GM23338 (cell line): Measurements from ENCODE around the gene HLA-DMA.

Experiments used
- CREB1 ChIP-seq: fragments of 250-450 bp; sonication (Bioruptor Pico); IDR thresholded peaks from 2 replicates; pipeline ENCODE4 v1.5.0; 2020; ENCODE audit warnings: low read depth, mild to moderate bottlenecking, moderate library complexity
- EZH2 ChIP-seq: fragments of 200-600 bp; sonication (generic); IDR thresholded peaks from one replicate; pipeline ENCODE4 v1.8.0; 2017; ENCODE audit warnings: antibody characterized with exemption, mild to moderate bottlenecking, low read depth; ENCODE audit not compliant: unreplicated experiment
- EZH2phosphoT487 ChIP-seq: fragments of 200-600 bp; sonication (generic); IDR thresholded peaks from one replicate; pipeline ENCODE4 v1.8.1; 2018; ENCODE audit warnings: antibody characterized with exemption; ENCODE audit not compliant: unreplicated experiment
- JUNB ChIP-seq: IDR thresholded peaks from one replicate; pipeline ENCODE4 v1.6.1; 2016; ENCODE audit warnings: antibody characterized with exemption; ENCODE audit not compliant: unreplicated experiment
- POLR2AphosphoS5 ChIP-seq: IDR thresholded peaks from 2 replicates; pipeline ENCODE4 v1.6.1; 2016; ENCODE audit warnings: antibody characterized with exemption, low read depth
- STAT1 ChIP-seq: IDR thresholded peaks from one replicate; pipeline ENCODE4 v1.6.1; 2016; ENCODE audit warnings: antibody characterized with exemption; ENCODE audit not compliant: unreplicated experiment
- TF ChIP-seq, protein P1 (sequence below), 2 experiments: fragments of 200-600 bp in 1 of 2; sonication (generic) in 1 of 2; conservative IDR thresholded peaks; 2 replicates each; pipeline versions ENCODE4 v1.5.1 to v1.6.1; 2016 to 2017; ENCODE audit warnings: antibody characterized with exemption in 2 of 2, low read depth in 2 of 2, mild to moderate bottlenecking in 2 of 2, moderate library complexity in 1 of 2
- TF ChIP-seq, protein P2 (sequence below): IDR thresholded peaks from 2 replicates; pipeline ENCODE4 v1.6.1; 2016; ENCODE audit warnings: antibody characterized with exemption
- TF ChIP-seq, protein P3 (sequence below): IDR thresholded peaks from one replicate; pipeline ENCODE4 v1.6.1; 2018; ENCODE audit warnings: antibody characterized with exemption; ENCODE audit not compliant: unreplicated experiment

DNA sequence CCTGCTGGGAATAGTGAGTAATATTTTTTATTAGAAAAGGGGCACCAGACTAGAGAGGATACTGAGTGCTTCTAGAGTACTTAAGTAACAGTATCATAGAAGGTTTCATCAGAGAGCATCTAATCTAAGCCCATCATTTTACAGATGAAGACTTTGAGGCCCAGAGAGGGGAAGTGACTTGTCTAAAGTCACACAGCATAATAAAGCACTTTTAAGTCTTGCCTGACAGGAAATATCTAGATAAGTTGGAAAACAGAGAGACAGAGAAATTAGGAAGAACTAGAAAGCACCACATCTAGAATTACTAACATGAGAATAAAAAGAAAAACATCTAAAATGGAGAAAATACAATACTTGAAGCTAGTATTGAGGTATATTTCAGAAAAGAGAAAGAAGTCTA, 6.0 kb downstream of the HLA-DMA start:
- TF ChIP-seq, protein P1, sequence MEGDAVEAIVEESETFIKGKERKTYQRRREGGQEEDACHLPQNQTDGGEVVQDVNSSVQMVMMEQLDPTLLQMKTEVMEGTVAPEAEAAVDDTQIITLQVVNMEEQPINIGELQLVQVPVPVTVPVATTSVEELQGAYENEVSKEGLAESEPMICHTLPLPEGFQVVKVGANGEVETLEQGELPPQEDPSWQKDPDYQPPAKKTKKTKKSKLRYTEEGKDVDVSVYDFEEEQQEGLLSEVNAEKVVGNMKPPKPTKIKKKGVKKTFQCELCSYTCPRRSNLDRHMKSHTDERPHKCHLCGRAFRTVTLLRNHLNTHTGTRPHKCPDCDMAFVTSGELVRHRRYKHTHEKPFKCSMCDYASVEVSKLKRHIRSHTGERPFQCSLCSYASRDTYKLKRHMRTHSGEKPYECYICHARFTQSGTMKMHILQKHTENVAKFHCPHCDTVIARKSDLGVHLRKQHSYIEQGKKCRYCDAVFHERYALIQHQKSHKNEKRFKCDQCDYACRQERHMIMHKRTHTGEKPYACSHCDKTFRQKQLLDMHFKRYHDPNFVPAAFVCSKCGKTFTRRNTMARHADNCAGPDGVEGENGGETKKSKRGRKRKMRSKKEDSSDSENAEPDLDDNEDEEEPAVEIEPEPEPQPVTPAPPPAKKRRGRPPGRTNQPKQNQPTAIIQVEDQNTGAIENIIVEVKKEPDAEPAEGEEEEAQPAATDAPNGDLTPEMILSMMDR (conservative IDR thresholded peaks at IDR 0.05; ENCODE audit: low read depth in 2 of 2), result no peak
- TF ChIP-seq POLR2AphosphoS5 (no peak), EZH2 (no peak), CREB1 (CRISPR knock-in tag) (no peak), JUNB (no peak), STAT1 (no peak), EZH2phosphoT487 (no peak)
- TF ChIP-seq, protein P2, sequence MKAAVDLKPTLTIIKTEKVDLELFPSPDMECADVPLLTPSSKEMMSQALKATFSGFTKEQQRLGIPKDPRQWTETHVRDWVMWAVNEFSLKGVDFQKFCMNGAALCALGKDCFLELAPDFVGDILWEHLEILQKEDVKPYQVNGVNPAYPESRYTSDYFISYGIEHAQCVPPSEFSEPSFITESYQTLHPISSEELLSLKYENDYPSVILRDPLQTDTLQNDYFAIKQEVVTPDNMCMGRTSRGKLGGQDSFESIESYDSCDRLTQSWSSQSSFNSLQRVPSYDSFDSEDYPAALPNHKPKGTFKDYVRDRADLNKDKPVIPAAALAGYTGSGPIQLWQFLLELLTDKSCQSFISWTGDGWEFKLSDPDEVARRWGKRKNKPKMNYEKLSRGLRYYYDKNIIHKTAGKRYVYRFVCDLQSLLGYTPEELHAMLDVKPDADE, result no peak
- TF ChIP-seq, protein P3, sequence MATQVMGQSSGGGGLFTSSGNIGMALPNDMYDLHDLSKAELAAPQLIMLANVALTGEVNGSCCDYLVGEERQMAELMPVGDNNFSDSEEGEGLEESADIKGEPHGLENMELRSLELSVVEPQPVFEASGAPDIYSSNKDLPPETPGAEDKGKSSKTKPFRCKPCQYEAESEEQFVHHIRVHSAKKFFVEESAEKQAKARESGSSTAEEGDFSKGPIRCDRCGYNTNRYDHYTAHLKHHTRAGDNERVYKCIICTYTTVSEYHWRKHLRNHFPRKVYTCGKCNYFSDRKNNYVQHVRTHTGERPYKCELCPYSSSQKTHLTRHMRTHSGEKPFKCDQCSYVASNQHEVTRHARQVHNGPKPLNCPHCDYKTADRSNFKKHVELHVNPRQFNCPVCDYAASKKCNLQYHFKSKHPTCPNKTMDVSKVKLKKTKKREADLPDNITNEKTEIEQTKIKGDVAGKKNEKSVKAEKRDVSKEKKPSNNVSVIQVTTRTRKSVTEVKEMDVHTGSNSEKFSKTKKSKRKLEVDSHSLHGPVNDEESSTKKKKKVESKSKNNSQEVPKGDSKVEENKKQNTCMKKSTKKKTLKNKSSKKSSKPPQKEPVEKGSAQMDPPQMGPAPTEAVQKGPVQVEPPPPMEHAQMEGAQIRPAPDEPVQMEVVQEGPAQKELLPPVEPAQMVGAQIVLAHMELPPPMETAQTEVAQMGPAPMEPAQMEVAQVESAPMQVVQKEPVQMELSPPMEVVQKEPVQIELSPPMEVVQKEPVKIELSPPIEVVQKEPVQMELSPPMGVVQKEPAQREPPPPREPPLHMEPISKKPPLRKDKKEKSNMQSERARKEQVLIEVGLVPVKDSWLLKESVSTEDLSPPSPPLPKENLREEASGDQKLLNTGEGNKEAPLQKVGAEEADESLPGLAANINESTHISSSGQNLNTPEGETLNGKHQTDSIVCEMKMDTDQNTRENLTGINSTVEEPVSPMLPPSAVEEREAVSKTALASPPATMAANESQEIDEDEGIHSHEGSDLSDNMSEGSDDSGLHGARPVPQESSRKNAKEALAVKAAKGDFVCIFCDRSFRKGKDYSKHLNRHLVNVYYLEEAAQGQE, result no peak
